Naive thymus-derived CD8-positive, alpha-beta T cell (primary cell): Measurements from ENCODE around the gene FLG2. TPM values are rescaled to one million over a fixed set of nuclear protein-coding genes. Genes with fewer than 3 reads are reported as not detected.

Experiments used
- ATAC-seq, 2 donors: fragments of 150-1000 bp; cut with Tn5 transposase in 1 of 2; sonication (Bioruptor Pico), chemical (Tn5 transposase) in 1 of 2; 1 replicate in 1 of 2; 2 replicates in 1 of 2; pipeline ENCODE4 v1.10.0; 2021; ENCODE audit warnings: mild to moderate bottlenecking in 2 of 2, moderate library complexity in 2 of 2
- POLR2A ChIA-PET: fragments of 350-600 bp; sonication (Branson Sonifier 250); formaldehyde crosslinking; loops from one replicate; lab custom pipeline; 2021; ENCODE audit warnings: antibody characterized with exemption; lab: Charles Lee
- DNase-seq, 10 donors: peaks; one replicate each; pipeline versions ENCODE4 v3.0.0 to v3.0.0-alpha.2; 2020 to 2022
- H3K27ac Mint-ChIP-seq, 10 donors: one replicate each; pipeline ENCODE4 v1.8.0; 2020 to 2022; ENCODE audit warnings: mild to moderate bottlenecking in 10 of 10, mixed read lengths in 10 of 10, moderate library complexity in 4 of 10, inconsistent platforms in 1 of 10
- H3K27me3 Mint-ChIP-seq, 5 donors: one replicate each; pipeline ENCODE4 v1.8.0; 2021 to 2022; ENCODE audit warnings: mixed read lengths in 5 of 5
- H3K36me3 Mint-ChIP-seq, 3 donors: one replicate each; pipeline ENCODE4 v1.8.0; 2020 to 2022; ENCODE audit warnings: mixed read lengths in 3 of 3, mild to moderate bottlenecking in 2 of 3, inconsistent platforms in 1 of 3
- H3K4me1 Mint-ChIP-seq, 4 donors: one replicate each; pipeline ENCODE4 v1.8.0; 2021 to 2022; ENCODE audit warnings: mixed read lengths in 4 of 4
- H3K4me3 Mint-ChIP-seq, 10 donors: one replicate each; pipeline ENCODE4 v1.8.0; 2020 to 2022; ENCODE audit warnings: mild to moderate bottlenecking in 10 of 10, mixed read lengths in 10 of 10, moderate library complexity in 6 of 10, inconsistent platforms in 1 of 10
- H3K9me3 Mint-ChIP-seq, 9 donors: one replicate each; pipeline ENCODE4 v1.8.0; 2020 to 2022; ENCODE audit warnings: mixed read lengths in 9 of 9, mild to moderate bottlenecking in 3 of 9, inconsistent platforms in 1 of 9, moderate library complexity in 1 of 9
- polyA plus RNA-seq, 3 donors: library from polyadenylated mRNA; unstranded; fragments of 300-500 nt; fragmentation: Illumina TruSeq; gene quantifications; one replicate each; pipeline ENCODE4 v1.2.3, GENCODE V29; 2021
- total RNA-seq, 8 experiments: library from RNA in 2 of 8; stranded (reverse) in 2 of 8; gene quantifications; one replicate each; pipeline ENCODE4 v1.2.3 and lab custom pipeline; 2021 to 2026

Gene FLG2
- total RNA-seq (under 1 TPM in 1 of 2 experiments, not detected in 1; 0.10 TPM), polyA plus RNA-seq (under 1 TPM in 1 of 3 donors, not detected in 2; 0.01 TPM), total RNA-seq (lab: John Stamatoyannopoulos, UW) (0 reads per million in 6 experiments)

GRCh38 chr1:152359906-152360305 is at the start of gene FLG2:
Gene FLG2, minus strand, starts transcription at chr1:152360006. Its CDS starts 1,122 bp downstream, at chr1:152358884.
- H3K36me3 Mint-ChIP-seq = peaks cover 0 to 10% (median 0%) of the 10 kb centered on the region in 3 donors
- DNase-seq = no peak
- no peak within 1 kb of the TSS for H3K4me3 Mint-ChIP-seq
- H3K9me3 Mint-ChIP-seq = peaks cover 0 to 4% (median 0%) of the 10 kb centered on the region in 9 donors
- no peaks in the 10 kb centered on the region for H3K4me1 Mint-ChIP-seq
- ATAC-seq = no peak
- peaks cover 0 to 14% (median 5%) of the 10 kb centered on the region in 5 donors for H3K27me3 Mint-ChIP-seq
- POLR2A ChIA-PET = no interaction called here
- no peak within 1 kb of the TSS for H3K27ac Mint-ChIP-seq

- Mint-ChIP-seq H3K4me1 (no peaks in the 10 kb centered on the region), H3K27ac (no peak overlapping the region), H3K4me3 (no peak overlapping the region), H3K27me3 (peaks cover 6 to 61% (median 30%) of the 10 kb centered on the region in 5 donors), H3K36me3 (no peaks in the 10 kb centered on the region), H3K9me3 (no peaks in the 10 kb centered on the region)
- ATAC-seq (no peak), DNase-seq (no peak)
- POLR2A ChIA-PET = no interaction called here
Measured at GRCh38 chr1:152408664-152409063, 48.9 kb upstream of the FLG2 start.

GRCh38 chr1:152398812-152399698 is 39.2 kb upstream of the FLG2 start:
- H3K36me3 Mint-ChIP-seq = no peaks in the 10 kb centered on the region
- DNase-seq = peak in 2 of 10 donors; percentile 3 to 9
- POLR2A ChIA-PET = no interaction called here
- H3K4me3 Mint-ChIP-seq = no peak overlapping the region
- H3K4me1 Mint-ChIP-seq = peaks cover 0 to 1% (median 0%) of the 10 kb centered on the region in 4 donors
- H3K9me3 Mint-ChIP-seq = peaks cover 0 to 6% (median 0%) of the 10 kb centered on the region in 9 donors
- no peak overlapping the region for H3K27ac Mint-ChIP-seq
- peak in 1 of 2 donors; percentile 39 for ATAC-seq
- H3K27me3 Mint-ChIP-seq = peaks cover 11 to 29% (median 20%) of the 10 kb centered on the region in 5 donors

- no peak for DNase-seq
- H3K4me3 Mint-ChIP-seq = no peak overlapping the region
- H3K27me3 Mint-ChIP-seq = peaks cover 14 to 33% (median 24%) of the 10 kb centered on the region in 5 donors
- H3K4me1 Mint-ChIP-seq = peaks cover 0 to 3% (median 1%) of the 10 kb centered on the region in 4 donors
- POLR2A ChIA-PET = no interaction called here
- ATAC-seq = no peak
- H3K27ac Mint-ChIP-seq = no peak overlapping the region
- peaks cover 0 to 6% (median 0%) of the 10 kb centered on the region in 9 donors for H3K9me3 Mint-ChIP-seq
- no peaks in the 10 kb centered on the region for H3K36me3 Mint-ChIP-seq
Measured at GRCh38 chr1:152397474-152397873, 37.7 kb upstream of the FLG2 start.

- H3K36me3 Mint-ChIP-seq = no peaks in the 10 kb centered on the region
- DNase-seq (no peak), ATAC-seq (no peak)
- H3K4me3 Mint-ChIP-seq = no peak overlapping the region
- no peaks in the 10 kb centered on the region for H3K9me3 Mint-ChIP-seq
- POLR2A ChIA-PET = no interaction called here
- H3K4me1 Mint-ChIP-seq = peaks cover 0 to 8% (median 1%) of the 10 kb centered on the region in 4 donors
- H3K27me3 Mint-ChIP-seq = peaks cover 26 to 50% (median 46%) of the 10 kb centered on the region in 5 donors
- no peak overlapping the region for H3K27ac Mint-ChIP-seq
Measured at GRCh38 chr1:152394151-152394550, 34.3 kb upstream of the FLG2 start.

- Mint-ChIP-seq H3K27ac (no peak overlapping the region), H3K27me3 (peaks cover 33 to 62% (median 53%) of the 10 kb centered on the region in 5 donors), H3K4me3 (no peak overlapping the region), H3K9me3 (no peaks in the 10 kb centered on the region), H3K4me1 (peaks cover 0 to 8% (median under 1%) of the 10 kb centered on the region in 4 donors), H3K36me3 (peaks cover 0 to 2% (median 0%) of the 10 kb centered on the region in 3 donors)
- no peak for ATAC-seq
- DNase-seq = no peak
- POLR2A ChIA-PET = no interaction called here
Measured at GRCh38 chr1:152392909-152393308, 33.1 kb upstream of the FLG2 start.

GRCh38 chr1:152388889-152389288 is 29.1 kb upstream of the FLG2 start:
- Mint-ChIP-seq H3K4me3 (no peak overlapping the region), H3K27ac (peak overlapping the region in 1 of 10 donors; percentile 50), H3K4me1 (peaks cover 0 to 8% (median under 1%) of the 10 kb centered on the region in 4 donors), H3K36me3 (peaks cover 0 to 3% (median 2%) of the 10 kb centered on the region in 3 donors), H3K9me3 (no peaks in the 10 kb centered on the region), H3K27me3 (peaks cover 30 to 59% (median 49%) of the 10 kb centered on the region in 5 donors)
- POLR2A ChIA-PET = no interaction called here
- DNase-seq = no peak
- no peak for ATAC-seq

- DNase-seq (no peak), ATAC-seq (no peak)
- H3K4me3 Mint-ChIP-seq = no peak overlapping the region
- no peaks in the 10 kb centered on the region for H3K4me1 Mint-ChIP-seq
- H3K36me3 Mint-ChIP-seq = peaks cover 0 to 3% (median 2%) of the 10 kb centered on the region in 3 donors
- H3K27ac Mint-ChIP-seq = no peak overlapping the region
- H3K9me3 Mint-ChIP-seq = peaks cover 0 to 2% (median 0%) of the 10 kb centered on the region in 9 donors
- POLR2A ChIA-PET = no interaction called here
- H3K27me3 Mint-ChIP-seq = peaks cover 28 to 51% (median 42%) of the 10 kb centered on the region in 5 donors
Measured at GRCh38 chr1:152386940-152387339, 27.1 kb upstream of the FLG2 start.

- Mint-ChIP-seq H3K9me3 (peaks cover 0 to 2% (median 0%) of the 10 kb centered on the region in 9 donors), H3K27me3 (peaks cover 4 to 28% (median 7%) of the 10 kb centered on the region in 5 donors), H3K4me1 (no peaks in the 10 kb centered on the region), H3K36me3 (peaks cover 0 to 3% (median 0%) of the 10 kb centered on the region in 3 donors), H3K4me3 (no peak overlapping the region), H3K27ac (no peak overlapping the region)
- no peak for ATAC-seq
- POLR2A ChIA-PET = no interaction called here
- no peak for DNase-seq
Measured at GRCh38 chr1:152380932-152381331, 21.1 kb upstream of the FLG2 start.

GRCh38 chr1:152374451-152374850 is 14.6 kb upstream of the FLG2 start:
- Mint-ChIP-seq H3K4me1 (no peaks in the 10 kb centered on the region), H3K36me3 (peaks cover 0 to 5% (median under 1%) of the 10 kb centered on the region in 3 donors), H3K27ac (no peak overlapping the region), H3K27me3 (peaks cover 3 to 18% (median 4%) of the 10 kb centered on the region in 5 donors), H3K9me3 (peaks cover 0 to 10% (median 5%) of the 10 kb centered on the region in 9 donors), H3K4me3 (no peak overlapping the region)
- no peak for DNase-seq
- POLR2A ChIA-PET = no interaction called here
- ATAC-seq = no peak

GRCh38 chr1:152372672-152373071 is 12.9 kb upstream of the FLG2 start:
- Mint-ChIP-seq H3K4me1 (no peaks in the 10 kb centered on the region), H3K27me3 (peaks cover 4 to 28% (median 14%) of the 10 kb centered on the region in 5 donors), H3K9me3 (peaks cover 4 to 21% (median 13%) of the 10 kb centered on the region in 9 donors), H3K27ac (no peak overlapping the region), H3K4me3 (no peak overlapping the region), H3K36me3 (peaks cover 3 to 16% (median 6%) of the 10 kb centered on the region in 3 donors)
- POLR2A ChIA-PET = no interaction called here
- ATAC-seq (no peak), DNase-seq (no peak)

- H3K27me3 Mint-ChIP-seq = peaks cover 3 to 42% (median 18%) of the 10 kb centered on the region in 5 donors
- H3K27ac Mint-ChIP-seq = no peak overlapping the region
- H3K4me1 Mint-ChIP-seq = no peaks in the 10 kb centered on the region
- no peak overlapping the region for H3K4me3 Mint-ChIP-seq
- POLR2A ChIA-PET = no interaction called here
- ATAC-seq (no peak), DNase-seq (no peak)
- H3K9me3 Mint-ChIP-seq = peaks cover 4 to 21% (median 13%) of the 10 kb centered on the region in 9 donors
- H3K36me3 Mint-ChIP-seq = peaks cover 3 to 16% (median 6%) of the 10 kb centered on the region in 3 donors
Measured at GRCh38 chr1:152367436-152367835, 7.6 kb upstream of the FLG2 start.

GRCh38 chr1:152356736-152357135 is 3.1 kb downstream of the FLG2 start:
- peaks cover 0 to 20% (median 0%) of the 10 kb centered on the region in 3 donors for H3K36me3 Mint-ChIP-seq
- H3K27ac Mint-ChIP-seq = no peak overlapping the region
- H3K4me1 Mint-ChIP-seq = no peaks in the 10 kb centered on the region
- DNase-seq (no peak), ATAC-seq (no peak)
- H3K4me3 Mint-ChIP-seq = no peak overlapping the region
- peaks cover 0 to 15% (median 3%) of the 10 kb centered on the region in 9 donors for H3K9me3 Mint-ChIP-seq
- POLR2A ChIA-PET = no interaction called here
- H3K27me3 Mint-ChIP-seq = peaks cover 3 to 18% (median 13%) of the 10 kb centered on the region in 5 donors
